ENCODE measurements around the gene SIPA1L3.

- TF ChIP-seq YY1 (IDR thresholded peaks at IDR 0.05; ENCODE audit: low read depth) (no peak), EP300 (IDR thresholded peaks at IDR 0.05; ENCODE audit: borderline replicate concordance) (no peak), MAX (IDR thresholded peaks at IDR 0.05) (no peak)
These were observed 102.7 kb downstream of the SIPA1L3 start for GRCh38 chr19:38009650-38010242.

All from Ishikawa (cell line).